ENCODE results near the gene MBD3L4. TPM values are rescaled to one million over a fixed set of nuclear protein-coding genes. Genes with fewer than 3 reads are reported as not detected.

MBD3L4 gene
- total RNA-seq, 1 donor from 2014 or later: not detected

GRCh38 chr19:6996810-6997209, 43.2 kb downstream of the MBD3L4 start:
- Mint-ChIP-seq H3K4me3 (ENCODE audit: unreplicated experiment) (no peak overlapping the region), H3K4me1 (ENCODE audit: unreplicated experiment) (no peaks in the 10 kb centered on the region), H3K27ac (ENCODE audit: unreplicated experiment) (no peak overlapping the region), H3K9me3 (ENCODE audit: unreplicated experiment) (peaks cover 44% of the 10 kb centered on the region), H3K36me3 (ENCODE audit: low read depth, unreplicated experiment) (peaks cover 24% of the 10 kb centered on the region), H3K27me3 (ENCODE audit: unreplicated experiment) (peaks cover 6% of the 10 kb centered on the region)
- DNase-seq (ENCODE audit: low spot score): no peak
- no peak for TF ChIP-seq CTCF (IDR thresholded peaks at IDR 0.05; ENCODE audit: unreplicated experiment)

- no peak for DNase-seq (ENCODE audit: low spot score)
- peaks cover 15% of the 10 kb centered on the region for H3K36me3 Mint-ChIP-seq (ENCODE audit: low read depth, unreplicated experiment)
- peaks cover 35% of the 10 kb centered on the region for H3K9me3 Mint-ChIP-seq (ENCODE audit: unreplicated experiment)
- H3K4me3 Mint-ChIP-seq (ENCODE audit: unreplicated experiment): peak overlapping the region; percentile 56
- no peak for TF ChIP-seq CTCF (IDR thresholded peaks at IDR 0.05; ENCODE audit: unreplicated experiment)
- no peaks in the 10 kb centered on the region for H3K4me1 Mint-ChIP-seq (ENCODE audit: unreplicated experiment)
- peaks cover 8% of the 10 kb centered on the region for H3K27me3 Mint-ChIP-seq (ENCODE audit: unreplicated experiment)
- H3K27ac Mint-ChIP-seq (ENCODE audit: unreplicated experiment): no peak overlapping the region
Observed at GRCh38 chr19:6995054-6995453, 44.9 kb downstream of the MBD3L4 start.

- Mint-ChIP-seq H3K36me3 (ENCODE audit: low read depth, unreplicated experiment) (peaks cover 7% of the 10 kb centered on the region), H3K4me1 (ENCODE audit: unreplicated experiment) (no peaks in the 10 kb centered on the region), H3K27me3 (ENCODE audit: unreplicated experiment) (peaks cover 6% of the 10 kb centered on the region), H3K4me3 (ENCODE audit: unreplicated experiment) (peak overlapping the region; percentile 31), H3K9me3 (ENCODE audit: unreplicated experiment) (peaks cover 30% of the 10 kb centered on the region), H3K27ac (ENCODE audit: unreplicated experiment) (no peak overlapping the region)
- no peak for TF ChIP-seq CTCF (IDR thresholded peaks at IDR 0.05; ENCODE audit: unreplicated experiment)
- DNase-seq (ENCODE audit: low spot score): no peak
Observed at GRCh38 chr19:6988257-6988656, 51.7 kb downstream of the MBD3L4 start.

- no peak for DNase-seq (ENCODE audit: low spot score)
- Mint-ChIP-seq H3K4me3 (ENCODE audit: unreplicated experiment) (no peak overlapping the region), H3K27ac (ENCODE audit: unreplicated experiment) (no peak overlapping the region), H3K36me3 (ENCODE audit: low read depth, unreplicated experiment) (peaks cover 7% of the 10 kb centered on the region), H3K9me3 (ENCODE audit: unreplicated experiment) (peaks cover 34% of the 10 kb centered on the region), H3K27me3 (ENCODE audit: unreplicated experiment) (peaks cover 6% of the 10 kb centered on the region), H3K4me1 (ENCODE audit: unreplicated experiment) (no peaks in the 10 kb centered on the region)
- TF ChIP-seq CTCF (IDR thresholded peaks at IDR 0.05; ENCODE audit: unreplicated experiment): no peak
Observed at GRCh38 chr19:6987850-6988249, 52.1 kb downstream of the MBD3L4 start.

Other genes with a start within 250 kb of the MBD3L4 start
- not detected for gene ADGRE1, start 152.6 kb downstream of the MBD3L4 start, total RNA-seq (ENCODE audit: unreplicated experiment)
- gene MBD3L2B, start 18.7 kb downstream of the MBD3L4 start, total RNA-seq (ENCODE audit: unreplicated experiment): not detected
- gene MBD3L5, start 9.6 kb downstream of the MBD3L4 start, total RNA-seq (ENCODE audit: unreplicated experiment): not detected
- not detected for gene MBD3L2, start 9.1 kb upstream of the MBD3L4 start, total RNA-seq (ENCODE audit: unreplicated experiment)
- gene MBD3L3, start 18.5 kb upstream of the MBD3L4 start, total RNA-seq (ENCODE audit: unreplicated experiment): not detected
- 10.3 TPM for gene ZNF557, start 29.5 kb upstream of the MBD3L4 start, total RNA-seq (ENCODE audit: unreplicated experiment)

Data from endothelial cell (in vitro differentiated cells).